Fibroblast of lung (primary cell): ENCODE measurements around the gene IRF2. TPM values are rescaled to one million over a fixed set of nuclear protein-coding genes. Genes with fewer than 3 reads are reported as not detected.

Experiments used
- DNase-seq, 2 donors: peaks; one replicate each; pipeline versions ENCODE4 v3.0.0 to v3.0.0-alpha.2; 2010; ENCODE audit warnings: low read depth in 2 of 2
- H2AFZ ChIP-seq: 2 replicates; pipeline ENCODE4 v1.5.1; 2012; ENCODE audit warnings: low read length, control low read depth, inconsistent platforms
- H3K27ac ChIP-seq: 2 replicates; pipeline ENCODE4 v1.5.1; 2011; ENCODE audit warnings: low read length, control low read depth; ENCODE audit not compliant: insufficient read depth
- H3K27me3 ChIP-seq: 2 replicates; pipeline ENCODE4 v1.5.1; 2011; ENCODE audit warnings: mild to moderate bottlenecking, low read length; ENCODE audit not compliant: control insufficient read depth, insufficient read depth
- H3K36me3 ChIP-seq: 2 replicates; pipeline ENCODE4 v1.5.1; 2011; ENCODE audit warnings: low read length; ENCODE audit not compliant: control insufficient read depth, insufficient read depth
- H3K4me1 ChIP-seq: 2 replicates; pipeline ENCODE4 v1.5.1; 2011; ENCODE audit warnings: low read length; ENCODE audit not compliant: control insufficient read depth, insufficient read depth; ENCODE audit errors: extremely low read depth
- H3K4me2 ChIP-seq: 2 replicates; pipeline ENCODE4 v1.5.1; 2011; ENCODE audit warnings: low read length, control low read depth; ENCODE audit not compliant: insufficient read depth; ENCODE audit errors: extremely low read depth
- H3K4me3 ChIP-seq, 4 experiments: fragments of 200-600 bp in 1 of 4; sonication (generic) in 1 of 4; replicated peaks in 1 of 4; 2 replicates each; pipeline ENCODE4 v1.5.1; 2011 to 2016; ENCODE audit warnings: low read length in 4 of 4, low read depth in 3 of 4, mild to moderate bottlenecking in 3 of 4, control low read depth in 2 of 4, inconsistent platforms in 1 of 4, mixed read lengths in 1 of 4; ENCODE audit not compliant: insufficient read depth in 1 of 4; ENCODE audit errors: control extremely low read depth in 1 of 4
- H3K79me2 ChIP-seq: 2 replicates; pipeline ENCODE4 v1.5.1; 2012; ENCODE audit warnings: mild to moderate bottlenecking, low read length, inconsistent platforms; ENCODE audit not compliant: control insufficient read depth, insufficient read depth
- H3K9ac ChIP-seq: 2 replicates; pipeline ENCODE4 v1.5.1; 2011; ENCODE audit warnings: mild to moderate bottlenecking, low read length, control low read depth; ENCODE audit not compliant: insufficient read depth
- H3K9me3 ChIP-seq: 2 replicates; pipeline ENCODE4 v1.5.1; 2012; ENCODE audit warnings: low read depth, low read length; ENCODE audit not compliant: control insufficient read depth, insufficient read depth
- H4K20me1 ChIP-seq: 2 replicates; pipeline ENCODE4 v1.5.1; 2011; ENCODE audit warnings: low read length; ENCODE audit not compliant: control insufficient read depth, insufficient read depth; ENCODE audit errors: extremely low read depth
- EZH2 ChIP-seq: IDR thresholded peaks from 2 replicates; pipeline ENCODE4 v1.5.1; 2012; ENCODE audit warnings: low read length, control low read depth, mild to moderate bottlenecking; ENCODE audit errors: missing control alignments
- polyA plus RNA-seq, 2 donors: library from polyadenylated mRNA; depleted of rRNA in 1 of 2; stranded (reverse) in 1 of 2; unstranded in 1 of 2; fragments of >200 nt; gene quantifications; 2 replicates each; pipeline ENCODE4 v1.2.1, GENCODE V29; 2011 to 2012; ENCODE audit warnings: missing spikeins in 1 of 2
- total RNA-seq: library from RNA; depleted of rRNA; stranded (reverse); fragments of >200 nt; gene quantifications from 2 replicates; pipeline ENCODE4 v1.2.1, GENCODE V29; 2014
- TF ChIP-seq, protein P1 (sequence below), 2 donors: IDR thresholded peaks in 1 of 2; conservative IDR thresholded peaks in 1 of 2; 1 replicate in 1 of 2; 2 replicates in 1 of 2; pipeline ENCODE4 v1.5.1; 2011 to 2012; ENCODE audit warnings: low read length in 2 of 2, control low read depth in 1 of 2, inconsistent platforms in 1 of 2, low read depth in 1 of 2, mild to moderate bottlenecking in 1 of 2

The IRF2 gene
- total and polyA plus RNA-seq, 2 donors (not counting 1 experiment from before 2014, with no cell fraction given), result 30.9 to 42.3 TPM

DNA sequence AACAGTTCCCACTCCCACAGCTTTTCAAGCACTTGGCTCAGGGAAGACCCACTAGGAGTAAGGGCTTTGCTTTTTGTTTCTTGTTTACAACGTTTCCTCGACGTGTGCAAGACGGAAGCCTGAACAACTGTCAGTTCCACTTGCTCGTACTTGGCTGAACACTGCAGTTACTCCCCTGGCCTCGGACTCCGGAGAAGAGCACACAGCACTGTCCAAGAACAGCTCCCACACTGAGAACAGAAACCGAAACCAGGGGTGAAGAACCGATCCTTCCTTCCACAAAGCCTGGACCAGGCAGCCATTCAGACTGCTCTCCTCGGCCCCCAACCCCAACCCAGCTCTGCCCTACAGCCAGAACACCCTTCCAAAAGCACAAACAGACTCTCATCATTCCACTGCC lies 25.5 kb downstream of the IRF2 start:
- Histone ChIP-seq H3K79me2 (peaks cover 73% of the 10 kb centered on the region), H3K27ac (peak overlapping the region; percentile 95), H2AFZ (peak overlapping the region; percentile 40), H3K36me3 (no peaks in the 10 kb centered on the region), H3K4me1 (peaks cover 20% of the 10 kb centered on the region), H3K4me2 (peak overlapping the region; percentile 98), H3K4me3 (peak overlapping the region; percentile 52 to 66 (median 65)), H4K20me1 (no peaks in the 10 kb centered on the region), H3K27me3 (no peaks in the 10 kb centered on the region), H3K9me3 (no peaks in the 10 kb centered on the region), H3K9ac (peak overlapping the region; percentile 77)
- TF ChIP-seq, protein P1, sequence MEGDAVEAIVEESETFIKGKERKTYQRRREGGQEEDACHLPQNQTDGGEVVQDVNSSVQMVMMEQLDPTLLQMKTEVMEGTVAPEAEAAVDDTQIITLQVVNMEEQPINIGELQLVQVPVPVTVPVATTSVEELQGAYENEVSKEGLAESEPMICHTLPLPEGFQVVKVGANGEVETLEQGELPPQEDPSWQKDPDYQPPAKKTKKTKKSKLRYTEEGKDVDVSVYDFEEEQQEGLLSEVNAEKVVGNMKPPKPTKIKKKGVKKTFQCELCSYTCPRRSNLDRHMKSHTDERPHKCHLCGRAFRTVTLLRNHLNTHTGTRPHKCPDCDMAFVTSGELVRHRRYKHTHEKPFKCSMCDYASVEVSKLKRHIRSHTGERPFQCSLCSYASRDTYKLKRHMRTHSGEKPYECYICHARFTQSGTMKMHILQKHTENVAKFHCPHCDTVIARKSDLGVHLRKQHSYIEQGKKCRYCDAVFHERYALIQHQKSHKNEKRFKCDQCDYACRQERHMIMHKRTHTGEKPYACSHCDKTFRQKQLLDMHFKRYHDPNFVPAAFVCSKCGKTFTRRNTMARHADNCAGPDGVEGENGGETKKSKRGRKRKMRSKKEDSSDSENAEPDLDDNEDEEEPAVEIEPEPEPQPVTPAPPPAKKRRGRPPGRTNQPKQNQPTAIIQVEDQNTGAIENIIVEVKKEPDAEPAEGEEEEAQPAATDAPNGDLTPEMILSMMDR (conservative IDR thresholded peaks at IDR 0.05 in 1 of 2, IDR thresholded peaks at IDR 0.05 in 1 of 2; ENCODE audit: low read depth in 1 of 2, low read length in 2 of 2), result no peak
- DNase-seq, result peak; percentile 62 to 83

DNA sequence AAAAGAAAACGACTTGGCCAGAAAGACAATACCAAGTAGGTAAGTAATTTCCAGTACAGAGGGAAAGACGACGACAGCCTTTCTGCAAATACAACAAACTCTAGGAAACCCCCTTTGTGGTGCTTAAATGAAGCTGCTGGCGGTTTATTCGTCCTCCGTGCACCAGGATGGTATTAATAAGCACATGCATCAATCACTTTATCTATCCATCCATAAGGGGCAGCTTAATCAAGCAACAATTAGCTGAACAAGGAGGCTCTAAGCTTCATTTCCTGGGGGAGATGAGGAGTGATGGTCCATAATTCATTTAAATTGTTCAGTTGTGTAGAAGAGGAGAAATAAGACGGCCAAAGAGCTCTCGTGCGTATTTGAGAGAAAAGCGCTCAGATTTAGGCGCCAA lies 26.2 kb downstream of the IRF2 start:
- H3K36me3 ChIP-seq, result no peaks in the 10 kb centered on the region

DNA sequence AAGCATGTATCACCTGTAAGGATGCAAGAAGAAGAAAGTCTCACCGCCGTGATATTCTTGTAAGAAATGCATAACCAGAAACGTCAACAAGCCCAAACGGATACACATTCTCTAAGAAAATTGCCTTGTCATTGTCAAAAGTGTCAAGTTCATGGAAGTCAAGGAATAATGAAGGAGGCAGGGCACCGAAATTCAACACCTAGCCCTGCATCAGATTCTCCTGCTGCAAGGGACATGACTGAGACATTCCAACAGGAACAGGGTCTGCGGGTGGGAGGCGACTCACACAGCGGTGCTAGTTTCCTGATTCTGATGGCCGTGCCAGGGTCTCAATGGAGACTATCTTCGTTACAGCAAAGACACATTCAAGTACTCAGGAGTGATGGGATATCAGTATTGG lies 26.7 kb downstream of the IRF2 start:
- Histone ChIP-seq H2AFZ (no peak overlapping the region), H3K36me3 (no peaks in the 10 kb centered on the region), H3K9ac (no peak overlapping the region), H3K27me3 (no peaks in the 10 kb centered on the region), H3K4me2 (no peak overlapping the region), H3K79me2 (peaks cover 68% of the 10 kb centered on the region), H3K9me3 (no peaks in the 10 kb centered on the region), H3K4me3 (no peak overlapping the region), H4K20me1 (no peaks in the 10 kb centered on the region), H3K27ac (no peak overlapping the region), H3K4me1 (peaks cover 11% of the 10 kb centered on the region)
- TF ChIP-seq, protein P1 (conservative IDR thresholded peaks at IDR 0.05 in 1 of 2, IDR thresholded peaks at IDR 0.05 in 1 of 2; ENCODE audit: low read depth in 1 of 2, low read length in 2 of 2), result no peak
- TF ChIP-seq EZH2, result no peak
- no peak for DNase-seq

More for the DNA sequence above, 26.2 kb downstream of the IRF2 start:
- no peak for TF ChIP-seq EZH2
- TF ChIP-seq, protein P1 (conservative IDR thresholded peaks at IDR 0.05 in 1 of 2, IDR thresholded peaks at IDR 0.05 in 1 of 2; ENCODE audit: low read depth in 1 of 2, low read length in 2 of 2), result no peak
- Histone ChIP-seq H3K9ac (no peak overlapping the region), H3K4me3 (peak overlapping the region in 3 of 4 experiments; percentile 52 to 66 (median 64)), H3K4me2 (peak overlapping the region; percentile 98), H3K27ac (peak overlapping the region; percentile 95), H2AFZ (no peak overlapping the region), H4K20me1 (no peaks in the 10 kb centered on the region), H3K9me3 (no peaks in the 10 kb centered on the region), H3K79me2 (peaks cover 72% of the 10 kb centered on the region), H3K27me3 (no peaks in the 10 kb centered on the region), H3K4me1 (peaks cover 14% of the 10 kb centered on the region)
- no peak for DNase-seq
